IPS-15b (cell line): ENCODE data around the gene SEMA4D.

ENCODE experiments used
- H3K27me3 ChIP-seq: one replicate; pipeline ENCODE4 v1.6.1; 2013; ENCODE audit warnings: low read length; ENCODE audit not compliant: control insufficient read depth, insufficient read depth
- H3K36me3 ChIP-seq: one replicate; pipeline ENCODE4 v1.6.1; 2013; ENCODE audit warnings: low read length; ENCODE audit not compliant: control insufficient read depth, insufficient read depth
- H3K4me1 ChIP-seq: one replicate; pipeline ENCODE4 v1.6.1; 2013; ENCODE audit warnings: mild to moderate bottlenecking, low read length; ENCODE audit not compliant: control insufficient read depth, insufficient read depth
- H3K4me3 ChIP-seq: one replicate; pipeline ENCODE4 v1.5.1; 2013; ENCODE audit warnings: low read depth, low read length
- H3K9ac ChIP-seq: one replicate; pipeline ENCODE4 v1.6.1; 2013; ENCODE audit warnings: low read depth, mild to moderate bottlenecking, low read length
- H3K9me3 ChIP-seq: one replicate; pipeline ENCODE4 v1.6.1; 2013; ENCODE audit warnings: mild to moderate bottlenecking, low read length; ENCODE audit not compliant: control insufficient read depth, insufficient read depth

The SEMA4D gene

GRCh38 chr9:89526667-89527066, 28.8 kb upstream of the SEMA4D start:
- H3K27me3 ChIP-seq: no peaks in the 10 kb centered on the region
- no peak overlapping the region for H3K9ac ChIP-seq
- no peaks in the 10 kb centered on the region for H3K36me3 ChIP-seq
- H3K9me3 ChIP-seq: no peaks in the 10 kb centered on the region
- H3K4me1 ChIP-seq: no peaks in the 10 kb centered on the region
- no peak overlapping the region for H3K4me3 ChIP-seq

GRCh38 chr9:89525446-89526374, 27.8 kb upstream of the SEMA4D start:
- Histone ChIP-seq H3K9me3 (no peaks in the 10 kb centered on the region), H3K9ac (no peak overlapping the region), H3K36me3 (no peaks in the 10 kb centered on the region), H3K4me3 (no peak overlapping the region), H3K4me1 (no peaks in the 10 kb centered on the region), H3K27me3 (no peaks in the 10 kb centered on the region)

GRCh38 chr9:89524963-89525362, 27.1 kb upstream of the SEMA4D start:
- no peak overlapping the region for H3K4me3 ChIP-seq
- no peaks in the 10 kb centered on the region for H3K9me3 ChIP-seq
- H3K36me3 ChIP-seq: no peaks in the 10 kb centered on the region
- H3K9ac ChIP-seq: no peak overlapping the region
- no peaks in the 10 kb centered on the region for H3K27me3 ChIP-seq
- H3K4me1 ChIP-seq: no peaks in the 10 kb centered on the region

- H3K4me1 ChIP-seq: no peaks in the 10 kb centered on the region
- no peaks in the 10 kb centered on the region for H3K27me3 ChIP-seq
- no peaks in the 10 kb centered on the region for H3K9me3 ChIP-seq
- no peak overlapping the region for H3K9ac ChIP-seq
- H3K36me3 ChIP-seq: no peaks in the 10 kb centered on the region
- no peak overlapping the region for H3K4me3 ChIP-seq
Observed at GRCh38 chr9:89523948-89524347, 26.0 kb upstream of the SEMA4D start.

- H3K9me3 ChIP-seq: no peaks in the 10 kb centered on the region
- H3K4me3 ChIP-seq: no peak overlapping the region
- no peaks in the 10 kb centered on the region for H3K27me3 ChIP-seq
- no peak overlapping the region for H3K9ac ChIP-seq
- no peaks in the 10 kb centered on the region for H3K36me3 ChIP-seq
- no peaks in the 10 kb centered on the region for H3K4me1 ChIP-seq
Observed at GRCh38 chr9:89522959-89523285, 25.0 kb upstream of the SEMA4D start.

GRCh38 chr9:89522261-89522958, 24.5 kb upstream of the SEMA4D start:
- H3K36me3 ChIP-seq: no peaks in the 10 kb centered on the region
- no peak overlapping the region for H3K9ac ChIP-seq
- H3K4me3 ChIP-seq: no peak overlapping the region
- H3K9me3 ChIP-seq: no peaks in the 10 kb centered on the region
- H3K27me3 ChIP-seq: no peaks in the 10 kb centered on the region
- no peaks in the 10 kb centered on the region for H3K4me1 ChIP-seq

GRCh38 chr9:89519366-89519805, 21.5 kb upstream of the SEMA4D start:
- H3K9me3 ChIP-seq: no peaks in the 10 kb centered on the region
- H3K4me3 ChIP-seq: no peak overlapping the region
- H3K36me3 ChIP-seq: no peaks in the 10 kb centered on the region
- H3K4me1 ChIP-seq: no peaks in the 10 kb centered on the region
- H3K27me3 ChIP-seq: no peaks in the 10 kb centered on the region
- H3K9ac ChIP-seq: no peak overlapping the region

- H3K4me3 ChIP-seq: no peak overlapping the region
- H3K27me3 ChIP-seq: no peaks in the 10 kb centered on the region
- no peaks in the 10 kb centered on the region for H3K4me1 ChIP-seq
- no peaks in the 10 kb centered on the region for H3K9me3 ChIP-seq
- no peaks in the 10 kb centered on the region for H3K36me3 ChIP-seq
- H3K9ac ChIP-seq: no peak overlapping the region
Observed at GRCh38 chr9:89518466-89519365, 20.8 kb upstream of the SEMA4D start.

GRCh38 chr9:89515416-89515815, 17.5 kb upstream of the SEMA4D start:
- Histone ChIP-seq H3K4me1 (no peaks in the 10 kb centered on the region), H3K9ac (no peak overlapping the region), H3K27me3 (no peaks in the 10 kb centered on the region), H3K4me3 (no peak overlapping the region), H3K9me3 (no peaks in the 10 kb centered on the region), H3K36me3 (no peaks in the 10 kb centered on the region)

- Histone ChIP-seq H3K4me1 (no peaks in the 10 kb centered on the region), H3K4me3 (no peak overlapping the region), H3K36me3 (no peaks in the 10 kb centered on the region), H3K9me3 (no peaks in the 10 kb centered on the region), H3K9ac (no peak overlapping the region), H3K27me3 (no peaks in the 10 kb centered on the region)
Observed at GRCh38 chr9:89514956-89515355, 17.0 kb upstream of the SEMA4D start.

- H3K36me3 ChIP-seq: no peaks in the 10 kb centered on the region
- no peak overlapping the region for H3K4me3 ChIP-seq
Observed at GRCh38 chr9:89514337-89514736, 16.4 kb upstream of the SEMA4D start.

More at GRCh38 chr9:89514337-89514736, 16.4 kb upstream of the SEMA4D start:
- Histone ChIP-seq H3K27me3 (no peaks in the 10 kb centered on the region), H3K4me1 (no peaks in the 10 kb centered on the region), H3K9ac (no peak overlapping the region), H3K9me3 (no peaks in the 10 kb centered on the region)
